ENCODE results near the gene TRIB2. TPM values are rescaled to one million over a fixed set of nuclear protein-coding genes. Genes with fewer than 3 reads are reported as not detected.

Gene TRIB2
- total and polyA plus RNA-seq, 2 of the 13 experiments (the other 11 are each of a cell fraction or from before 2014, with no cell fraction given) = 1.1 to 2.3 TPM

DNA sequence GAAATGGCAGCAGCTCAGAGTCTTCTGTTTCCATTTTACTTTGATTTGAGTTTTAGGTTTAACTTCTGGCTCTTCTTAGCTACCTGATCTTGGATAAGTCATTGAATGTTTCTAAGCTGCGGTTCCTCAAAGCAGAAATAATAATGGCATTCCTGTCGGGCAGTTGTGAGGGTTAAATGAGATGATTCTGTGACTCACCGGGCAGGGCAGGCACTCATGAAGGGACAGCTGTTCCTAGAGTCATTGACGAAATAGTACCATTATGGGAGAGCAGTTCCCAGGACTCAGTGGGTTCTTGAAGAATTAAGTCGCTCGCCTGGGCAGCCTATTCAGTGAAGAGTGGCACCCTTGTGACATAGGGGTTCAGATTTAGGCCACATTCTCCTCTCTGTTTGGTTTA lies 10.3 kb downstream of the TRIB2 start:
- Histone ChIP-seq H3K4me1 (ENCODE audit: insufficient read depth, low read length) (peaks cover 15% of the 10 kb centered on the region), H3K79me2 (ENCODE audit: insufficient read depth, low read length) (no peaks in the 10 kb centered on the region), H3K4me2 (ENCODE audit: low read depth, low read length) (no peak overlapping the region), H3K9me3 (ENCODE audit: low read length) (no peaks in the 10 kb centered on the region), H3K27me3 (ENCODE audit: control insufficient read depth in 1 of 2, insufficient read depth in 2 of 2, low read length in 2 of 2) (no peaks in the 10 kb centered on the region), H3K4me3 (replicated peaks in 1 of 3; ENCODE audit: insufficient read depth in 1 of 3, low read depth in 2 of 3, low read length in 3 of 3) (no peak overlapping the region), H3K27ac (ENCODE audit: extremely low read length, insufficient read depth, low read length) (no peak overlapping the region), H3K36me3 (replicated peaks in 1 of 2; ENCODE audit: control insufficient read depth in 1 of 2, insufficient read depth in 2 of 2, low read length in 2 of 2) (no peaks in the 10 kb centered on the region), H3K9ac (ENCODE audit: insufficient read depth, low read depth, low read length) (no peak overlapping the region), H2AFZ (ENCODE audit: low read length) (no peak overlapping the region), H4K20me1 (ENCODE audit: insufficient read depth, low read length) (no peaks in the 10 kb centered on the region)
- CTCF ChIA-PET (ENCODE audit: low intra/inter-chr PET ratio, low total read pairs) = no interaction called here
- intact Hi-C loops (cut with micrococcal nuclease; ENCODE audit: unreplicated experiment) = no loop called here
- WGBS (ENCODE audit: low lambda C conversion rate) = 78% methylated on average over 6 of the region's 6 CpGs
- no TSS peak for BruUV-seq (replicated peaks)
- POLR2A ChIA-PET = no interaction called here
- DNase-seq (ENCODE audit: low spot score) (no peak), ATAC-seq (no peak), FAIRE-seq (no peak)
- in situ Hi-C loops (cut with HindIII; ENCODE audit: extremely low pct_ligation_motif_present, low pct_unique_long_range_greater_than_20kb) = no loop called here
- no peak for TF ChIP-seq SOX6 (IDR thresholded peaks at IDR 0.05)
- no peak for TF ChIP-seq SOX6 (CRISPR knock-in tag; IDR thresholded peaks at IDR 0.05)
- TF ChIP-seq, protein P1, sequence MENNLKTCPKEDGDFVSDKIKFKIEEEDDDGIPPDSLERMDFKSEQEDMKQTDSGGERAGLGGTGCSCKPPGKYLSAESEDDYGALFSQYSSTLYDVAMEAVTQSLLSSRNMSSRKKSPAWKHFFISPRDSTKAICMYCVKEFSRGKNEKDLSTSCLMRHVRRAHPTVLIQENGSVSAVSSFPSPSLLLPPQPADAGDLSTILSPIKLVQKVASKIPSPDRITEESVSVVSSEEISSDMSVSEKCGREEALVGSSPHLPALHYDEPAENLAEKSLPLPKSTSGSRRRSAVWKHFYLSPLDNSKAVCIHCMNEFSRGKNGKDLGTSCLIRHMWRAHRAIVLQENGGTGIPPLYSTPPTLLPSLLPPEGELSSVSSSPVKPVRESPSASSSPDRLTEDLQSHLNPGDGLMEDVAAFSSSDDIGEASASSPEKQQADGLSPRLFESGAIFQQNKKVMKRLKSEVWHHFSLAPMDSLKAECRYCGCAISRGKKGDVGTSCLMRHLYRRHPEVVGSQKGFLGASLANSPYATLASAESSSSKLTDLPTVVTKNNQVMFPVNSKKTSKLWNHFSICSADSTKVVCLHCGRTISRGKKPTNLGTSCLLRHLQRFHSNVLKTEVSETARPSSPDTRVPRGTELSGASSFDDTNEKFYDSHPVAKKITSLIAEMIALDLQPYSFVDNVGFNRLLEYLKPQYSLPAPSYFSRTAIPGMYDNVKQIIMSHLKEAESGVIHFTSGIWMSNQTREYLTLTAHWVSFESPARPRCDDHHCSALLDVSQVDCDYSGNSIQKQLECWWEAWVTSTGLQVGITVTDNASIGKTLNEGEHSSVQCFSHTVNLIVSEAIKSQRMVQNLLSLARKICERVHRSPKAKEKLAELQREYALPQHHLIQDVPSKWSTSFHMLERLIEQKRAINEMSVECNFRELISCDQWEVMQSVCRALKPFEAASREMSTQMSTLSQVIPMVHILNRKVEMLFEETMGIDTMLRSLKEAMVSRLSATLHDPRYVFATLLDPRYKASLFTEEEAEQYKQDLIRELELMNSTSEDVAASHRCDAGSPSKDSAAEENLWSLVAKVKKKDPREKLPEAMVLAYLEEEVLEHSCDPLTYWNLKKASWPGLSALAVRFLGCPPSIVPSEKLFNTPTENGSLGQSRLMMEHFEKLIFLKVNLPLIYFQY (CRISPR knock-in tag; IDR thresholded peaks at IDR 0.05; ENCODE audit: borderline replicate concordance) = no peak
- TF ChIP-seq ZNF33B (CRISPR knock-in tag; IDR thresholded peaks at IDR 0.05) = no peak
- TF ChIP-seq, protein P2, sequence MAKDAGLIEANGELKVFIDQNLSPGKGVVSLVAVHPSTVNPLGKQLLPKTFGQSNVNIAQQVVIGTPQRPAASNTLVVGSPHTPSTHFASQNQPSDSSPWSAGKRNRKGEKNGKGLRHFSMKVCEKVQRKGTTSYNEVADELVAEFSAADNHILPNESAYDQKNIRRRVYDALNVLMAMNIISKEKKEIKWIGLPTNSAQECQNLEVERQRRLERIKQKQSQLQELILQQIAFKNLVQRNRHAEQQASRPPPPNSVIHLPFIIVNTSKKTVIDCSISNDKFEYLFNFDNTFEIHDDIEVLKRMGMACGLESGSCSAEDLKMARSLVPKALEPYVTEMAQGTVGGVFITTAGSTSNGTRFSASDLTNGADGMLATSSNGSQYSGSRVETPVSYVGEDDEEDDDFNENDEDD (CRISPR knock-in tag; IDR thresholded peaks at IDR 0.05; ENCODE audit: borderline replicate concordance) = no peak
- TF ChIP-seq, protein P3, sequence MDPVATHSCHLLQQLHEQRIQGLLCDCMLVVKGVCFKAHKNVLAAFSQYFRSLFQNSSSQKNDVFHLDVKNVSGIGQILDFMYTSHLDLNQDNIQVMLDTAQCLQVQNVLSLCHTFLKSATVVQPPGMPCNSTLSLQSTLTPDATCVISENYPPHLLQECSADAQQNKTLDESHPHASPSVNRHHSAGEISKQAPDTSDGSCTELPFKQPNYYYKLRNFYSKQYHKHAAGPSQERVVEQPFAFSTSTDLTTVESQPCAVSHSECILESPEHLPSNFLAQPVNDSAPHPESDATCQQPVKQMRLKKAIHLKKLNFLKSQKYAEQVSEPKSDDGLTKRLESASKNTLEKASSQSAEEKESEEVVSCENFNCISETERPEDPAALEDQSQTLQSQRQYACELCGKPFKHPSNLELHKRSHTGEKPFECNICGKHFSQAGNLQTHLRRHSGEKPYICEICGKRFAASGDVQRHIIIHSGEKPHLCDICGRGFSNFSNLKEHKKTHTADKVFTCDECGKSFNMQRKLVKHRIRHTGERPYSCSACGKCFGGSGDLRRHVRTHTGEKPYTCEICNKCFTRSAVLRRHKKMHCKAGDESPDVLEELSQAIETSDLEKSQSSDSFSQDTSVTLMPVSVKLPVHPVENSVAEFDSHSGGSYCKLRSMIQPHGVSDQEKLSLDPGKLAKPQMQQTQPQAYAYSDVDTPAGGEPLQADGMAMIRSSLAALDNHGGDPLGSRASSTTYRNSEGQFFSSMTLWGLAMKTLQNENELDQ (CRISPR knock-in tag; IDR thresholded peaks at IDR 0.05; ENCODE audit: borderline replicate concordance) = no peak
- TF ChIP-seq, protein P4, sequence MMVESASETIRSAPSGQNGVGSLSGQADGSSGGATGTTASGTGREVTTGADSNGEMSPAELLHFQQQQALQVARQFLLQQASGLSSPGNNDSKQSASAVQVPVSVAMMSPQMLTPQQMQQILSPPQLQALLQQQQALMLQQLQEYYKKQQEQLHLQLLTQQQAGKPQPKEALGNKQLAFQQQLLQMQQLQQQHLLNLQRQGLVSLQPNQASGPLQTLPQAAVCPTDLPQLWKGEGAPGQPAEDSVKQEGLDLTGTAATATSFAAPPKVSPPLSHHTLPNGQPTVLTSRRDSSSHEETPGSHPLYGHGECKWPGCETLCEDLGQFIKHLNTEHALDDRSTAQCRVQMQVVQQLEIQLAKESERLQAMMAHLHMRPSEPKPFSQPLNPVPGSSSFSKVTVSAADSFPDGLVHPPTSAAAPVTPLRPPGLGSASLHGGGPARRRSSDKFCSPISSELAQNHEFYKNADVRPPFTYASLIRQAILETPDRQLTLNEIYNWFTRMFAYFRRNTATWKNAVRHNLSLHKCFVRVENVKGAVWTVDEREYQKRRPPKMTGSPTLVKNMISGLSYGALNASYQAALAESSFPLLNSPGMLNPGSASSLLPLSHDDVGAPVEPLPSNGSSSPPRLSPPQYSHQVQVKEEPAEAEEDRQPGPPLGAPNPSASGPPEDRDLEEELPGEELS (CRISPR knock-in tag; IDR thresholded peaks at IDR 0.05) = no peak
- no peak for TF ChIP-seq CBX1 (IDR thresholded peaks at IDR 0.05; ENCODE audit: low read depth)
- no peak for TF ChIP-seq TCF7 (IDR thresholded peaks at IDR 0.05; ENCODE audit: low read depth)
- TF ChIP-seq ZNF589 (CRISPR knock-in tag; conservative IDR thresholded peaks at IDR 0.05) = no peak
- TF ChIP-seq MAFK (conservative IDR thresholded peaks at IDR 0.05 in 1 of 2, IDR thresholded peaks at IDR 0.05 in 1 of 2; ENCODE audit: low read length in 2 of 2) = no peak
- no peak for TF ChIP-seq PHF21A (CRISPR knock-in tag; IDR thresholded peaks at IDR 0.05)
- TF ChIP-seq HDAC2 (CRISPR knock-in tag; IDR thresholded peaks at IDR 0.05) = no peak
- no peak for TF ChIP-seq HMGA1 (CRISPR knock-in tag; conservative IDR thresholded peaks at IDR 0.05)
- TF ChIP-seq, protein P5, sequence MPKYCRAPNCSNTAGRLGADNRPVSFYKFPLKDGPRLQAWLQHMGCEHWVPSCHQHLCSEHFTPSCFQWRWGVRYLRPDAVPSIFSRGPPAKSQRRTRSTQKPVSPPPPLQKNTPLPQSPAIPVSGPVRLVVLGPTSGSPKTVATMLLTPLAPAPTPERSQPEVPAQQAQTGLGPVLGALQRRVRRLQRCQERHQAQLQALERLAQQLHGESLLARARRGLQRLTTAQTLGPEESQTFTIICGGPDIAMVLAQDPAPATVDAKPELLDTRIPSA (CRISPR knock-in tag; IDR thresholded peaks at IDR 0.05; ENCODE audit: borderline replicate concordance) = no peak
- no peak for TF ChIP-seq ZNF235 (CRISPR knock-in tag; IDR thresholded peaks at IDR 0.05; ENCODE audit: borderline replicate concordance)
